CD4-positive, alpha-beta T cell treated with Interleukin-4 for 4 hours (primary cell): ENCODE results near the gene TENM4.

ENCODE experiments used
- DNase-seq: peaks from one replicate; pipeline ENCODE4 v3.0.0-alpha.2; 2020

The TENM4 gene

GRCh38 chr11:79044201-79044600, 396.6 kb downstream of the TENM4 start:
- no peak for DNase-seq

GRCh38 chr11:79043726-79044125, 397.1 kb downstream of the TENM4 start:
- no peak for DNase-seq

- no peak for DNase-seq
Observed at GRCh38 chr11:79042824-79043223, 398.0 kb downstream of the TENM4 start.

- no peak for DNase-seq
Observed at GRCh38 chr11:79040348-79040747, 400.5 kb downstream of the TENM4 start.

- no peak for DNase-seq
Observed at GRCh38 chr11:79039122-79039521, 401.7 kb downstream of the TENM4 start.

- no peak for DNase-seq
Observed at GRCh38 chr11:79035881-79036280, 404.9 kb downstream of the TENM4 start.

- DNase-seq = no peak
Observed at GRCh38 chr11:79033833-79034232, 407.0 kb downstream of the TENM4 start.

GRCh38 chr11:79030448-79030847, 410.4 kb downstream of the TENM4 start:
- DNase-seq = no peak

GRCh38 chr11:79028225-79028624, 412.6 kb downstream of the TENM4 start:
- no peak for DNase-seq

- DNase-seq = no peak
Observed at GRCh38 chr11:79026803-79027445, 413.9 kb downstream of the TENM4 start.

GRCh38 chr11:79025622-79026021, 415.2 kb downstream of the TENM4 start:
- no peak for DNase-seq

- no peak for DNase-seq
Observed at GRCh38 chr11:79025097-79025496, 415.7 kb downstream of the TENM4 start.

- no peak for DNase-seq
Observed at GRCh38 chr11:79022265-79022664, 418.6 kb downstream of the TENM4 start.

GRCh38 chr11:79021601-79022000, 419.2 kb downstream of the TENM4 start:
- no peak for DNase-seq

GRCh38 chr11:79019975-79020374, 420.9 kb downstream of the TENM4 start:
- DNase-seq = no peak

GRCh38 chr11:79019277-79019676, 421.6 kb downstream of the TENM4 start:
- DNase-seq = no peak

- DNase-seq = no peak
Observed at GRCh38 chr11:79018371-79018849, 422.4 kb downstream of the TENM4 start.

- DNase-seq = no peak
Observed at GRCh38 chr11:79017811-79018210, 423.0 kb downstream of the TENM4 start.

- DNase-seq = no peak
Observed at GRCh38 chr11:79013509-79013908, 427.3 kb downstream of the TENM4 start.

GRCh38 chr11:79011357-79011756, 429.5 kb downstream of the TENM4 start:
- DNase-seq = no peak

GRCh38 chr11:79007771-79008402, 432.9 kb downstream of the TENM4 start:
- no peak for DNase-seq

- DNase-seq = no peak
Observed at GRCh38 chr11:79006854-79007253, 434.0 kb downstream of the TENM4 start.

- no peak for DNase-seq
Observed at GRCh38 chr11:78996007-78996406, 444.8 kb downstream of the TENM4 start.

- no peak for DNase-seq
Observed at GRCh38 chr11:78995171-78995570, 445.7 kb downstream of the TENM4 start.
